Right ventricle myocardium superior (tissue), 1 donor: ENCODE data around the gene PDCD4. TPM values are rescaled to one million over a fixed set of nuclear protein-coding genes. Genes with fewer than 3 reads are reported as not detected.

Experiments used
- ATAC-seq: fragments of 200-7000 bp; cut with Tn5 transposase; one replicate; pipeline ENCODE4 v1.9.1; 2020; ENCODE audit warnings: mild to moderate bottlenecking; ENCODE audit not compliant: poor library complexity
- DNase-seq: peaks from one replicate; pipeline ENCODE4 v3.0.0-alpha.2; 2020
- intact Hi-C: fragments of 100-400 bp; cut with DNase I; formaldehyde crosslinking; loops from one replicate; pipeline ENCODE4 v1.11.2; 2022
- total RNA-seq: library from RNA; stranded (reverse); fragmentation: NEBNext Ultra II Directional; extraction: Animal tissue kit (Norgen Biotek cat#: 25700); gene quantifications from one replicate; pipeline ENCODE4 v1.2.1, GENCODE V29; 2021
- donor health status: DM: no; HTN: yes; CAD: no; lungs with severe emphysema.

The PDCD4 gene
- total RNA-seq, 1 donor from 2014 or later: 90.0 TPM

DNA sequence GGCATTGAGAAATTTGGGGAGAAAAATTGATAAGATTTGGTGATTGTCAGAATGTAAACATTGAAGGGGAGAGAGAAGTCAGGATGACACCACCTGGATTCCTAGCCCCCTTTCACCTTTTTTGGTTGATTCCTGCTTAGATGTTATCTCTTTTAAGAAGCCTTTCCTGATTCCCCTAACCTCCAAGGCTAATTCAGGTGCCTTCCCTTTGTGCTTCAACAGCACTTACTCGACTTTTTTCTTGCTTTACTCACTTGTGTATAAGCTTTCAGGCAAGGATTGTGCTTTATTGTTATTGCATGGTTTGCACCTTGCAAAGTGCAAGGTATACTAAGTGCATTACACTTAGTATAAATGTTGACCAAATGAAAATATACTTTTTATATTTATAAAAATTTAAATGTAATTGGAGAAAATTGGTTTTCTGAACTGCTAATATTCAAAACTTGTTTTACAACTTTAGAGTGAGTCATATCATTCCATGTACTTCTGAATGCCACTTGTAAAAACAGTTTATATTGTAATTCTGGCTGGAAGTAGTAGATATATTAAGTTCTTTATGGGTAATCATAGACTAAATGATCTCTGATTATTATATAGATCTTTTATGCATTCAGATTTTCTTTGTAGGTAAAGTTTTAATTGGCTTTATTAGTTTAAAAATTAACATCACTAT is 60.9 kb downstream of the PDCD4 start:
- DNase-seq (no peak), ATAC-seq (no peak)
- intact Hi-C loops: no loop called here

DNA sequence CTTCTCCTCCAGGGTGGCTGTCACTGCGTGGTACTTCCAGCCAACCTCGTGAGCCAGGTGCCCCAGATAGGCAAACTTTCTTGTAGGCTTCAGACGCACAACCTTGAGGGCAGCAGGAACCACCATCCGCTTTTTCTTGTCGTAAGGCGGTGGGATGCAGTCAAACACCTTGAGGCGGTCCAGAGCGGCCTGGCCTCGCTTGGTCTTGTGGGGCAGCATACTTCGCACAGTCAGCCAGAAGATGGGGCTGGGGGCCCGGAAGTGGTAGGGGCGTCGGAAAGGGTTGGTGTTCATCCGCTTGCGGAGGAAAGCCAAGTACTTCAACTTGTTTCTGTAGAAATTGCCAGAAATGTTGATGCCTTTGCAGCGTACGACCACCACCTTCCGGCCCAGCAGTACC is 65.0 kb downstream of the PDCD4 start:
- ATAC-seq (no peak), DNase-seq (peak; percentile 31)
- intact Hi-C loops: no loop called here

DNA sequence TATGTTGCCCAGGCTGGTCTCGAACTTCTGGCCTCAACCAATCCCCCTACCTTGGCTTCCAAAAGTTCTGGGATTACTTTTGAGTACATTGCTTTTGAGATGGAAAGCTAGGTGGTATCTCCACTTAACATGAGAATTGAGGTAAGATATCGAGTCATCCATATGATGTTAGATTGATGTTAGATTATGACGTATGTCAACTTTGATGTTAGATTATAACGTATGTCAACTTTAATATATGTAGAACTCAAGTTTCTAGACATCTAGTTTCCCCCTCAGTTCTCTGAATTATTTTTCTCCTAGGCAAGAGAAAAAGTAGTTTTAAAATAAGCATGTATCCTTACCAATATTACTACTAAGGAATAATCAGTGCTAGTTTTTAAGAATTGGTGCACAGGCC is 67.7 kb downstream of the PDCD4 start:
- DNase-seq (no peak), ATAC-seq (no peak)
- intact Hi-C loops: no loop called here

DNA sequence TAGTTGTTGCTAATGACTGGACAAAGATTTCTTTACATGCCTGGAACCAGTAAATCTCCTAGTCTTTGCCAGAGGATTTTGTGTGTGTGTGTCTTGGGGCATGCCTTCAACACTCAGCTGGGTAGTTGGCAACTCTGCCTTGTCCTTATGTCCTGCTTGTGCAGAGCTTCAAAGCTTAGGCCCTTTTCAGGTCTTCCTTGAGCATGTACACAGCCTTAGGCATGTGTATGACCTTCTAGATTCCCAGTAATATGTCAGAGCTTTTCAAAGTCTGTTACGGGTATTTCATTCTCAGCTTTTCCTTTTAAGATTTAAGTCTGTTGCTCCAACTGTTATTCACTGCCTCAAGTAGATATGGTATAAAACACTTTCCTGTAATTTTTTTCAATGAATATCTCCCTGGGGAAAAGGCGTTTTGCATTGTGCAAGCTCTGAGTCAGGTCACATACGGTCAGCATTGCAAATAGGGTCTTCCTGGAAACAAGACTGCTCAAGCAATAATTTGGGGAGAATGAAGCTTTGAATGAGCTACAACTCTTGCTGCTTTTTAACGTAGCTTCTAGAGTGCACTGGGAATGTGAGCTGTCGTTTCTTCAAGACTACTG is 73.2 kb downstream of the PDCD4 start:
- no peak for DNase-seq
- intact Hi-C loops: no loop called here

DNA sequence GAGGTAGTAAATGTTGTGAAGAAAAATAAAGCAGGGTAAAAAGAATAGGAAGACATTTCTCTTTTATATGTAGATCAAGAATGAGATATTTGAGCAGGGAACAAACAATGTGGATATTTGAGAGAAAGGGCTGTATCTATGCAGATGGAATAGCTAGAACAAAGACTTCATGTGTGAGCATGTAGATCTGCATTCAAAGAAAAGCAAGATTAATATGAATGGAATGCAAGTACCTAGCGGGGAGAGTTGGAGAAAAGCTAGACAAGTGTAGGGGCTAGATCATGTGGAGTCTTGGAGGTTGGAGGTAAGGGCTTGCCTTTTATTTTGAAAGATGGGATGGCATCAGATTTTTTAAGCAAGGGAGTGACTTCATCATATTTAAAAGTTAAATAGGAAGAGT is 74.8 kb downstream of the PDCD4 start:
- ATAC-seq (no peak), DNase-seq (no peak)
- intact Hi-C loops: no loop called here

More for the DNA sequence above, 73.2 kb downstream of the PDCD4 start:
- peak; percentile 53 for ATAC-seq

DNA sequence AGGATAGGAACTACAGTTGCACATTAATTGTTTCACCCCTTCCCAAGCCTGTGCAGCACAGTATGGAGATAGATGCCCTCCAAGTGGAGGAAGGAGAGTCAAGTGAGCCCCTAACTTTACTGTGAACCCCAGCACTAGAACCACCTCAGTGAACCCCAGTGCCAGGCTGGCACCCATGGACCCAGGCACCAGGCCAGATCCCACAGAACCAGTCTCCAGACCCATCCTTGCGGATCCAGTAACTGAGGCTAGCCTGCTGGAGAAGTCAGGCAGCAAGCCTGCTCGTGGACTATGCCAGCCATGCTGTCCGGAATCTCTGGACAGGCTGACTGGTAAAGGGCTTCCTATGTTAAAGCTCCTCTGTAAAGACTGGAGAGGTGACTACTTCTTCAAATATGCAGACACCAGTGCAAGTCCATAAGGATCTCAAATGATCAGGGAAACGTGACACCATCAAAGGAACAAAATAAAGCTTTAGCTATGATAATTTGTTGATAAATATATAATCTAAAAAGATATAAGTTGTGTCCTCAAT is 75.4 kb downstream of the PDCD4 start:
- ATAC-seq (no peak), DNase-seq (no peak)
- intact Hi-C loops: no loop called here

Other genes with a start within 250 kb of the PDCD4 start
- gene RBM20, start 227.6 kb upstream of the PDCD4 start, total RNA-seq: 103 TPM
- 16.0 TPM for gene BBIP1, start 47.3 kb downstream of the PDCD4 start, total RNA-seq
- gene SHOC2, start 47.7 kb downstream of the PDCD4 start, total RNA-seq: 40.8 TPM
- gene ADRA2A, start 205.1 kb downstream of the PDCD4 start, total RNA-seq: 0.67 TPM